Measurements from ENCODE around the gene KIF25. TPM values are rescaled to one million over a fixed set of nuclear protein-coding genes. Genes with fewer than 3 reads are reported as not detected.

Gene KIF25
- total RNA-seq, 1 experiment from 2014 or later = 0.59 TPM

DNA sequence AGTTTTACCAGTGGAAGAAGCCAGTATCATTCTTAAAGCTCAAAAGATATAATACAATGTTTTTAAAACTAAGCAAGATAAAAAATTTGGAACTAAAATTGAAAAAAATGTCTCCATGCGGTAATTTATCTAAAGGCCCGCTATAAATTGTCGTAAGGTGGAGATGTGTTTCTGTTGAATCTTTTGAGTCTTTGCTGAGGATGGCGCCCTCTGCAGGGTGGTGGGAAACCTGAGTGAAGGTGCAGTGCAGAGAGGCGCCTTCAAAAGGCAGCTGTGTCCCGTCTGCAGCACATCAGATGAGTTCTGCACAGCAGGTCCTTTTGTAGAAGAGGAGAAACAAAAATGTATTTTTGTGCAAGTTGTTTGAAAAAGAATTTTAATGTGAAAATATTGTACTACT is 29.4 kb upstream of the KIF25 start:
- Histone ChIP-seq H2AFZ (ENCODE audit: low read length) (no peak overlapping the region), H2BK20ac (ENCODE audit: low read depth, low read length, poor library complexity, severe bottlenecking) (no peak overlapping the region), H3K23ac (ENCODE audit: insufficient read length, low read depth, low read length) (no peak overlapping the region), H3K79me2 (ENCODE audit: insufficient read depth, low read length) (no peaks in the 10 kb centered on the region), H3K18ac (ENCODE audit: insufficient read length, low read depth, low read length) (no peak overlapping the region), H3K4ac (ENCODE audit: low read depth, low read length) (no peak overlapping the region), H4K91ac (ENCODE audit: insufficient read length, low read depth, low read length) (no peak overlapping the region), H2BK5ac (ENCODE audit: insufficient read length, low read length) (no peak overlapping the region), H4K8ac (replicated peaks; ENCODE audit: insufficient read length, low read depth, low read length) (no peak overlapping the region), H4K5ac (ENCODE audit: insufficient read length, low read depth, low read length) (no peak overlapping the region), H2BK15ac (ENCODE audit: low read depth, low read length) (no peak overlapping the region), H2BK120ac (ENCODE audit: low read depth, low read length, poor library complexity, severe bottlenecking) (no peak overlapping the region), H3K27ac (ENCODE audit: insufficient read length, low read depth, low read length) (no peak overlapping the region), H3K79me1 (ENCODE audit: insufficient read depth, low read depth, low read length, poor library complexity, severe bottlenecking) (no peaks in the 10 kb centered on the region), H3T11ph (ENCODE audit: low read length) (no peak overlapping the region), H3K4me1 (ENCODE audit: insufficient read depth, low read length) (no peaks in the 10 kb centered on the region; the same call in 1 of the 2 replicates), H3K27me3 (ENCODE audit: insufficient read depth, low read length) (no peaks in the 10 kb centered on the region), H4K20me1 (ENCODE audit: control insufficient read depth, insufficient read depth, insufficient read length) (no peaks in the 10 kb centered on the region), H2AK5ac (ENCODE audit: insufficient read length, low read length) (no peak overlapping the region), H2BK12ac (ENCODE audit: insufficient read length, low read depth, low read length) (no peak overlapping the region), H3K23me2 (ENCODE audit: insufficient read length, low read depth, low read length, poor library complexity, severe bottlenecking) (no peaks in the 10 kb centered on the region), H3K14ac (ENCODE audit: insufficient read depth, low read length) (no peak overlapping the region), H3K4me2 (ENCODE audit: insufficient read depth, insufficient read length, low read length) (no peak overlapping the region), H3K56ac (ENCODE audit: insufficient read length, low read depth, low read length) (no peak overlapping the region), H3K9me3 (ENCODE audit: control insufficient read depth, low read depth, low read length) (no peaks in the 10 kb centered on the region), H3K9ac (ENCODE audit: extremely low read depth, insufficient read length, low read length) (no peak overlapping the region)
- Mint-ChIP-seq H3K27ac (no peak overlapping the region), H3K4me3 (no peak overlapping the region), H3K4me1 (peaks cover 13% of the 10 kb centered on the region in 2 experiments), H3K9me3 (no peaks in the 10 kb centered on the region), H3K27me3 (ENCODE audit: low read depth) (no peaks in the 10 kb centered on the region), H3K36me3 (ENCODE audit: insufficient read depth in 1 of 3, low read depth in 3 of 3) (peaks cover 32 to 73% (median 63%) of the 10 kb centered on the region in 3 experiments; a peak in 6 of 7 replicates)
- DNase-seq = peak; percentile 69
- WGBS (ENCODE audit: extremely low coverage, insufficient read length, low lambda C conversion rate) = no CpG with 5 or more reads among the region's 6 CpGs
- peak; percentile 93 for TF ChIP-seq CTCF (conservative IDR thresholded peaks at IDR 0.05)

Measured in H9 (cell line).